ENCODE results near the gene ARHGAP32.

Gene ARHGAP32

GRCh38 chr11:128948583-128948982, 243.5 kb downstream of the ARHGAP32 start:
- no peak for DNase-seq

GRCh38 chr11:128947773-128948172, 244.4 kb downstream of the ARHGAP32 start:
- no peak for DNase-seq

- DNase-seq = no peak
Observed at GRCh38 chr11:128946648-128947047, 245.5 kb downstream of the ARHGAP32 start.

- DNase-seq = no peak
Observed at GRCh38 chr11:128943428-128943976, 248.6 kb downstream of the ARHGAP32 start.

- DNase-seq = no peak
Observed at GRCh38 chr11:128942817-128943427, 249.2 kb downstream of the ARHGAP32 start, which contains the start of gene TP53AIP1. Gene TP53AIP1 (minus strand): TSS chr11:128942871. CDS start chr11:128937818, 5,053 bp downstream.

- no peak for DNase-seq
Observed at GRCh38 chr11:128942272-128942612, 249.9 kb downstream of the ARHGAP32 start.

- DNase-seq = no peak
Observed at GRCh38 chr11:128941573-128942271, 250.4 kb downstream of the ARHGAP32 start.

- DNase-seq = no peak
Observed at GRCh38 chr11:128941110-128941509, 251.0 kb downstream of the ARHGAP32 start.

GRCh38 chr11:128940603-128941002, 251.5 kb downstream of the ARHGAP32 start:
- DNase-seq = no peak

GRCh38 chr11:128940156-128940555, 252.0 kb downstream of the ARHGAP32 start:
- no peak for DNase-seq

- no peak for DNase-seq
Observed at GRCh38 chr11:128939591-128939990, 252.5 kb downstream of the ARHGAP32 start.

GRCh38 chr11:128938156-128938885, 253.8 kb downstream of the ARHGAP32 start:
- DNase-seq = no peak

- DNase-seq = no peak
Observed at GRCh38 chr11:128937480-128937879, 254.6 kb downstream of the ARHGAP32 start.

GRCh38 chr11:128936606-128937251, 255.4 kb downstream of the ARHGAP32 start:
- no peak for DNase-seq

GRCh38 chr11:128934926-128935325, 257.2 kb downstream of the ARHGAP32 start:
- DNase-seq = no peak

GRCh38 chr11:128934351-128934750, 257.8 kb downstream of the ARHGAP32 start:
- DNase-seq = no peak

GRCh38 chr11:128933481-128934178, 258.5 kb downstream of the ARHGAP32 start:
- DNase-seq = no peak

- DNase-seq = no peak
Observed at GRCh38 chr11:128931668-128932067, 260.5 kb downstream of the ARHGAP32 start.

GRCh38 chr11:128931066-128931465, 261.1 kb downstream of the ARHGAP32 start:
- DNase-seq = no peak

GRCh38 chr11:128929991-128930390, 262.1 kb downstream of the ARHGAP32 start:
- no peak for DNase-seq

- DNase-seq = no peak
Observed at GRCh38 chr11:128929468-128929867, 262.7 kb downstream of the ARHGAP32 start.

- peak; percentile 55 for DNase-seq
Observed at GRCh38 chr11:128928400-128928799, 263.7 kb downstream of the ARHGAP32 start.

Data from suppressor macrophage treated with lipopolysaccharide for 4 hours (primary cell).